GM20000 (cell line): ENCODE results near the gene EHF.

Experiments used
- DNase-seq: peaks from one replicate; pipeline ENCODE4 v3.0.0; 2012; ENCODE audit warnings: low spot score
- TF ChIP-seq, protein P1 (sequence below): IDR thresholded peaks from 2 replicates; pipeline ENCODE4 v1.5.1; 2012; ENCODE audit warnings: mild to moderate bottlenecking, control low read depth; ENCODE audit errors: extremely low read depth, missing control alignments

The EHF gene

DNA sequence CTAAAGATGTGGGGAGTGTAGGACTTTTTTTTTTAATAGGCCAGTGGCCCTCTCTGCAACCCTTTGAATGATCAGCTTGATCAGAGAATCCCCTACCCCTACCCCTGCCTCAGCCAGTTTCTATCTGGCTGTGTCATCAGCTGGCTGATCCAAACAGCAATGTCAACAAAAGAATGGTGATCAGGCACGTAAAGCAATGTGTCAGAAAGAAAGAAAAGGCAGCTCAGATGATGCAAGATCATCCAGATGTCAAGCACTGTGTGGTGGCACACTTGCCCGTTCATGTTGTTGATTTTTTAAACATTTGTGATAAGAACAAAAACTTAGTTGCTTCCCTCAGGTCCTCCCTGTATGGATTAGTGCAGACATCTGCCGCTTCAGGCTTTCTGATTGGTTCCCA, 26.3 kb upstream of the EHF start:
- TF ChIP-seq, protein P1, sequence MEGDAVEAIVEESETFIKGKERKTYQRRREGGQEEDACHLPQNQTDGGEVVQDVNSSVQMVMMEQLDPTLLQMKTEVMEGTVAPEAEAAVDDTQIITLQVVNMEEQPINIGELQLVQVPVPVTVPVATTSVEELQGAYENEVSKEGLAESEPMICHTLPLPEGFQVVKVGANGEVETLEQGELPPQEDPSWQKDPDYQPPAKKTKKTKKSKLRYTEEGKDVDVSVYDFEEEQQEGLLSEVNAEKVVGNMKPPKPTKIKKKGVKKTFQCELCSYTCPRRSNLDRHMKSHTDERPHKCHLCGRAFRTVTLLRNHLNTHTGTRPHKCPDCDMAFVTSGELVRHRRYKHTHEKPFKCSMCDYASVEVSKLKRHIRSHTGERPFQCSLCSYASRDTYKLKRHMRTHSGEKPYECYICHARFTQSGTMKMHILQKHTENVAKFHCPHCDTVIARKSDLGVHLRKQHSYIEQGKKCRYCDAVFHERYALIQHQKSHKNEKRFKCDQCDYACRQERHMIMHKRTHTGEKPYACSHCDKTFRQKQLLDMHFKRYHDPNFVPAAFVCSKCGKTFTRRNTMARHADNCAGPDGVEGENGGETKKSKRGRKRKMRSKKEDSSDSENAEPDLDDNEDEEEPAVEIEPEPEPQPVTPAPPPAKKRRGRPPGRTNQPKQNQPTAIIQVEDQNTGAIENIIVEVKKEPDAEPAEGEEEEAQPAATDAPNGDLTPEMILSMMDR: no peak
- no peak for DNase-seq

DNA sequence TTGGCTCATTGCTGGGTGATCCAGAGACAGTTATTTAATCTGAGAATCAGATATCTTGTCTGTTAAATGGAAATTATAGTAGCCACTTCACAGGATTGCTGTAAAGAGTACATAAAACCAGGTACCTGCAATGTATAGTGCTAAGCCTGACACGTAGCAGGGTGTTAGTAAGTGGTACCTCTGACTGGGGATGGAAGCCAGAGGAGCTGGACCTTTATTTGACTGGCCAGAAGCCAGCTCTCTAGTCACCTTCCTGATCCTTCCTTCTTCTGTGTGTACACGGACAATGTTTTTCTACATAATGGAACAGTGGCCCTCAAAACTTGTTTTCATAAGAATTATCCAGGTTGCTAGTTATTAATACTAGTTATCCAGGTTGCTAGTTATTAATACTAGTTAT, 25.5 kb upstream of the EHF start:
- TF ChIP-seq, protein P1: no peak
- DNase-seq: no peak

DNA sequence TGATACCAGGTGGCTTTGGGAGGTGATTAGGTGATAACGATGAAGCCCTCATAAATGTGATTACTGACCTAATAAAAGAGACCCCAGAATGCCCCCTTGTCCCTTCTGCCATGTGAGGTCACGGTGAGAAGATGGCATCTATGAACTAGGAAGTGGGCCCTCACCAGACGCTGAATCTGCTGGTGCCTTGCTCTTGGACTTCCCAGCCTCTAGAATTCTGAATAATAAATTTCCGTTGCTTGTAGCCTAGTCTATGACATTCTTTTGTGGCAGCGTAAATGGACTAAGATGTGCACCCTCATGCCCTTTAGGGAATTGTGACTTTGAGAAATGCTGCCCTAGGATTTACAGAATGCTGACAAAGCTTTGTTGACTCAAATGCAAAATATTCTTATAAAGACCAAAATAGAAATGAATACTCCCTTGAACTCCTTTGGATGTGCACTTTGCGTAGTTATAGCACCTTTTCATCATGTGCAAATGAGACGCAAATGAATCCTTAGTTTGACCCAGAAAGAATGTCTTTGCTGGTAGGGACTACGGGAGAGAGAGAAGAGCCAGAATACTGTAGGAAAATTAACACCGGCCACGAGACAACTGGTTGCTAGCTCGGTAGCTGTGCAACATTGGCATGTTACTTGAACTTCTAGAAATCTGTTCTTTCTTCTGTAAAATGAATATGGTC, 24.8 kb upstream of the EHF start:
- TF ChIP-seq, protein P1: no peak
- DNase-seq: no peak

DNA sequence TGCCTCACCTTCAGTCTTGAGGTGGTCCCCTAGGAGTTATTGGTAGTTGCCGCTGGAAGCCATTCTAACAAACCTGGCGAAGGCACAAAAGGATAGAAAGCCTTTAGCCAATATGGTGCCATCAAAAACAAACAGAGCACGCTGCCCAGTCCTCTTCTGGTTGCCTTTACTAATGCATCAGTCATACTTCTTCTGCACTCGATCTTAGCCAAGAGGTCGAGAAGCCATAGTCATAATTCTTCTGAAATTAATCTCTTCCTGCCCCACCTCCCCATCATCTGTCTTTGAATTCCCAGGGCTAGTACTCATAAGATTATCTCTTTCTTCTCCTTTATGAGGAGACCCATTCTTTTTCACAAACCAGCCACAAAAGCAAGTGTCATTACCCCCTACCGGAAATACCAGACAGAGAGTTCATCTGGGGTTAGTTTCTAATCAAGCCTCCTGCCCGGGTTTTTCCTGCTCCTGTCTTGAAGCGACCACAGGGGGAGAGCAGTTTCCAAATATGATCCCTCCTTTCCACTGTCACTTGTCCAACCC, 21.4 kb upstream of the EHF start:
- DNase-seq: no peak

DNA sequence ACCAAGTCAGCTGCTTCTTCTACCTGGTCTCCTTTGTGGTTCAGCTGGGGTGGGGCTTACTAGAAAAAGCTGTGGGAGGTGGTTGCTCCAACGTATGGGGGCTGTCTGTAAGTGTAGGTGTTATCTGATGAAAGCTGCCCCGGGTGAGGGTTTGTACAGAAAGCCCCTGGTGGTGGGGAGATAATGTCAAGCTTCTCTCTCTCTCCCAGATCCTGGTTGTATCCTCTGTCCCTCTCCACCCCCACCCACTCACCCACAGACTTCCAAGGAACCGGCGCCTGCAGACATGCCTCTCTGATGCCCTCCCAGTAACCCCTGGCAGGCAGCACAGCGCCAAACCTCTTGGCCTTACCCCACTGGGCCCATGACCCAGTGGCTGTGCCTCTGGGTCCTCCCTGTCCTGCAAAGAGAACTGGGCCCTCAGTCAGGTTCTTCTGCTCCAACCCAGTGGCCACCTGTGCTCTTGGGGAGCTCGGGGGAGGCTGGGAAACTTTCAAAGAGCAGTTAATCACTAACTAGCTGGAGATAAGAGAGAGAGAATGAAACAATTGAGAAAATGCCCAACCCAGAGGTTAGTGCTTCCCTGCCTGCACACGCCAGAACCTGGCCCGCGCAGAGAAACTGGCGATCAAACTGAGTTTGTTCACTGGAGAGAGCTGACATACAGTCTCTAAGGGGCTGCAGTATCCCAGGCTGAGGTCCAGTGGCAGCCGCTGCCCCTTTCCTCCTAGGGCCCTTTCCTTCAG, 20.4 kb upstream of the EHF start:
- TF ChIP-seq, protein P1: no peak
- DNase-seq: no peak

More for the DNA sequence above, 21.4 kb upstream of the EHF start:
- TF ChIP-seq, protein P1: no peak

DNA sequence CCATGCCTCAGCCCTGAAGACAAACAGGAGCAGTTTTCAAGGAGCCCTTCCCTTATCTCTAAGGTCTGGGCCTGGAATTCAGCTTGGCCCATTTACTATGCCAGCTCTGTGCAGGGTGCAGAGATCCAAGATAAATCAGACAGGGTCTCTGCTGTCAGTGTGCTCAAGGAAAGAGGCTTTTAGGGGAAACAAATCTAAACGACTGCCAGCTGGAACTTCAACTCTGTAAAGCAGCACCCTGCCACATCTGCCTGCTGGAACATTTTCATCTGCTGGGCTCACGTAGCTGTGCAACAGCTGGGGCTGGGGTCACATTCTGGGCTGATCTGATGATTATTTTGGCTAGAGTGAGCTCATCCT, 19.8 kb upstream of the EHF start:
- no peak for DNase-seq
- TF ChIP-seq, protein P1: no peak

DNA sequence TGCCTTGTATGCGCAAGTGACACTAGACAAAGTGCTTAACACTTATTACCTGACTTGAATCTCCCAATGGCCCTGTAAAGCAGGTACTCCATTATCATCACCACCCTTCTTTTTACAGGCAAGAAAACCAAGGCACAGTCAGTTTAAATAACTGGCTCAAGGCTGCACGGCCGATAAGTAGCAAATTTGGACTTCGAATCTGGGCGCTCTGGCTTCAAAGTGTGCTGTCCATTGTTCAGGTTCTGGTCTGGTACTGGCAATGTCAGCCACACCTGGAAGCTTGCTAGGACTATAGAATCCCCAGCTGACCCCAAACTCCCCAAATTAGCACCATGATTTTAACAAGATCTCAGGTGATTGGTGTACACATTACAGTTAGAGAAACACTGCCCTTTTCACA, 19.3 kb upstream of the EHF start:
- DNase-seq: no peak
- TF ChIP-seq, protein P1: no peak
